ENCODE results near the gene NFAT5. TPM values are rescaled to one million over a fixed set of nuclear protein-coding genes. Genes with fewer than 3 reads are reported as not detected.

NFAT5 gene
- total RNA-seq, 1 donor from 2014 or later = 48.3 TPM

- TF ChIP-seq CTCF (IDR thresholded peaks at IDR 0.05) = no peak
- H3K4me3 Mint-ChIP-seq = no peak overlapping the region
- H3K36me3 Mint-ChIP-seq (ENCODE audit: low read depth) = peaks cover 27% of the 10 kb centered on the region
- no peak overlapping the region for H3K27ac Mint-ChIP-seq
- DNase-seq = no peak
- intact Hi-C loops (cut with micrococcal nuclease) = no loop called here
- ChIA-PET POLR2A (no interaction called here), CTCF (no interaction called here)
- no peak for ATAC-seq (ENCODE audit: low read depth)
- H3K27me3 Mint-ChIP-seq = no peaks in the 10 kb centered on the region
- no peaks in the 10 kb centered on the region for H3K4me1 Mint-ChIP-seq
- no peaks in the 10 kb centered on the region for H3K9me3 Mint-ChIP-seq
Measured at GRCh38 chr16:69644790-69645189, 79.0 kb downstream of the NFAT5 start.

- Mint-ChIP-seq H3K4me1 (no peaks in the 10 kb centered on the region), H3K4me3 (no peak overlapping the region), H3K27ac (no peak overlapping the region), H3K36me3 (ENCODE audit: low read depth) (peaks cover 35% of the 10 kb centered on the region), H3K9me3 (no peaks in the 10 kb centered on the region), H3K27me3 (no peaks in the 10 kb centered on the region)
- ChIA-PET CTCF (no interaction called here), POLR2A (interaction anchor here (0.6 kb wide), 1 partner anchor 17 kb away, joined by 6 read pairs; no protein-coding TSS in a partner anchor)
- intact Hi-C loops (cut with micrococcal nuclease) = no loop called here
- TF ChIP-seq CTCF (IDR thresholded peaks at IDR 0.05) = no peak
- DNase-seq (no peak), ATAC-seq (ENCODE audit: low read depth) (no peak)
Measured at GRCh38 chr16:69647020-69647419, 81.3 kb downstream of the NFAT5 start.

- DNase-seq (no peak), ATAC-seq (ENCODE audit: low read depth) (no peak)
- TF ChIP-seq CTCF (IDR thresholded peaks at IDR 0.05) = no peak
- H3K27ac Mint-ChIP-seq = no peak overlapping the region
- no peaks in the 10 kb centered on the region for H3K9me3 Mint-ChIP-seq
- intact Hi-C loops (cut with micrococcal nuclease) = no loop called here
- H3K4me1 Mint-ChIP-seq = no peaks in the 10 kb centered on the region
- POLR2A ChIA-PET = no interaction called here
- no peak overlapping the region for H3K4me3 Mint-ChIP-seq
- peaks cover 59% of the 10 kb centered on the region for H3K36me3 Mint-ChIP-seq (ENCODE audit: low read depth)
- H3K27me3 Mint-ChIP-seq = no peaks in the 10 kb centered on the region
- CTCF ChIA-PET = interaction anchor here (0.6 to 1.3 kb wide), 2 partner anchors 255 to 1972 kb away, joined by 4 read pairs; no protein-coding TSS in a partner anchor
Measured at GRCh38 chr16:69651217-69651616, 85.5 kb downstream of the NFAT5 start.

GRCh38 chr16:69654280-69654931 lies 88.6 kb downstream of the NFAT5 start:
- ATAC-seq (ENCODE audit: low read depth) = no peak
- H3K9me3 Mint-ChIP-seq = no peaks in the 10 kb centered on the region
- H3K36me3 Mint-ChIP-seq (ENCODE audit: low read depth) = peaks cover 53% of the 10 kb centered on the region
- POLR2A ChIA-PET = no interaction called here
- no peaks in the 10 kb centered on the region for H3K27me3 Mint-ChIP-seq
- CTCF ChIA-PET = interaction anchor here (0.9 kb wide), 1 partner anchor 258 kb away, joined by 3 read pairs; no protein-coding TSS in a partner anchor
- H3K4me3 Mint-ChIP-seq = no peak overlapping the region
- no peak for DNase-seq
- no peak overlapping the region for H3K27ac Mint-ChIP-seq
- TF ChIP-seq CTCF (IDR thresholded peaks at IDR 0.05) = no peak
- intact Hi-C loops (cut with micrococcal nuclease) = no loop called here
- H3K4me1 Mint-ChIP-seq = no peaks in the 10 kb centered on the region

GRCh38 chr16:69660166-69660565 lies 94.4 kb downstream of the NFAT5 start:
- no peaks in the 10 kb centered on the region for H3K9me3 Mint-ChIP-seq
- no peak for TF ChIP-seq CTCF (IDR thresholded peaks at IDR 0.05)
- intact Hi-C loops (cut with micrococcal nuclease) = no loop called here
- CTCF ChIA-PET = no interaction called here
- no peak overlapping the region for H3K4me3 Mint-ChIP-seq
- POLR2A ChIA-PET = interaction anchor here (0.5 kb wide), 1 partner anchor 69 kb away, joined by 4 read pairs; no protein-coding TSS in a partner anchor
- no peaks in the 10 kb centered on the region for H3K27me3 Mint-ChIP-seq
- no peak for ATAC-seq (ENCODE audit: low read depth)
- no peaks in the 10 kb centered on the region for H3K4me1 Mint-ChIP-seq
- H3K27ac Mint-ChIP-seq = no peak overlapping the region
- no peak for DNase-seq
- peaks cover 55% of the 10 kb centered on the region for H3K36me3 Mint-ChIP-seq (ENCODE audit: low read depth)

All from activated B cell treated with CpG ODN at 0.5 μM for 24 hours (primary cell).